ENCODE results near the gene GPR27.

GPR27 gene

DNA sequence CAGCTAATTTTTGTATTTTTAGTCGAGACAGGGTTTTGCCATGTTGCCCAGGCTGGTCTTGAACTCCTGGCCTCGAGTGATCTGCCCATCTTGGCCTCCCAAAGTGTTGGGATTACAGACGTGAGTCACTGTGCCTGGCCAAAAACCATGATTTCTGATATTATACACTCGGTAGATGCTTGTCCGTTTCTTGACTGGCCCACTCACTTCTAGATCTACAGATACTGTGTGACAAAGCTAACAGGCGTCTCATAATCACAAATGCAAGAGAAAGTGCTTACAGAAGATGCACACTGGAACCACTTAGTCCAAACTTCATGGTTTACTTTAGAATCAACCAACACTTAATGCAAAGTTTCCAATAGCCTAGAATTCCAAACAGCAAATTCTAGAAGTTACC lies 22.9 kb downstream of the GPR27 start:
- H3K27ac ChIP-seq (ENCODE audit: low read depth, low read length): no peak overlapping the region
- no peaks in the 10 kb centered on the region for H3K4me1 ChIP-seq (ENCODE audit: insufficient read depth, low read length)
- peaks cover 16 to 22% of the 10 kb centered on the region in 2 donors for H3K27me3 ChIP-seq (ENCODE audit: control insufficient read depth in 1 of 2, insufficient read depth in 2 of 2, low read length in 2 of 2)
- H3K9me3 ChIP-seq (ENCODE audit: low read length): no peaks in the 10 kb centered on the region
- no peak overlapping the region for H3K9ac ChIP-seq (ENCODE audit: low read length)
- no peaks in the 10 kb centered on the region for H3K36me3 ChIP-seq (ENCODE audit: insufficient read depth, low read length)
- H3K4me3 ChIP-seq (ENCODE audit: low read depth in 1 of 2, low read length in 2 of 2): no peak overlapping the region

- Histone ChIP-seq H3K4me3 (ENCODE audit: low read depth in 1 of 2, low read length in 2 of 2) (no peak overlapping the region), H3K4me1 (ENCODE audit: insufficient read depth, low read length) (no peaks in the 10 kb centered on the region), H3K9ac (ENCODE audit: low read length) (no peak overlapping the region), H3K27ac (ENCODE audit: low read depth, low read length) (no peak overlapping the region), H3K27me3 (ENCODE audit: control insufficient read depth in 1 of 2, insufficient read depth in 2 of 2, low read length in 2 of 2) (peaks cover 34 to 40% of the 10 kb centered on the region in 2 donors), H3K9me3 (ENCODE audit: low read length) (no peaks in the 10 kb centered on the region), H3K36me3 (ENCODE audit: insufficient read depth, low read length) (no peaks in the 10 kb centered on the region)
Observed at GRCh38 chr3:71778353-71778752, 24.7 kb downstream of the GPR27 start.

GRCh38 chr3:71779674-71780377 lies 26.2 kb downstream of the GPR27 start:
- Histone ChIP-seq H3K27ac (ENCODE audit: low read depth, low read length) (no peak overlapping the region), H3K4me1 (ENCODE audit: insufficient read depth, low read length) (peaks cover 8% of the 10 kb centered on the region), H3K27me3 (ENCODE audit: control insufficient read depth in 1 of 2, insufficient read depth in 2 of 2, low read length in 2 of 2) (peaks cover 47 to 55% of the 10 kb centered on the region in 2 donors), H3K9me3 (ENCODE audit: low read length) (no peaks in the 10 kb centered on the region), H3K4me3 (ENCODE audit: low read depth in 1 of 2, low read length in 2 of 2) (no peak overlapping the region), H3K9ac (ENCODE audit: low read length) (no peak overlapping the region), H3K36me3 (ENCODE audit: insufficient read depth, low read length) (no peaks in the 10 kb centered on the region)

GRCh38 chr3:71780430-71780829 lies 26.8 kb downstream of the GPR27 start:
- Histone ChIP-seq H3K27me3 (ENCODE audit: control insufficient read depth in 1 of 2, insufficient read depth in 2 of 2, low read length in 2 of 2) (peaks cover 49 to 59% of the 10 kb centered on the region in 2 donors), H3K9me3 (ENCODE audit: low read length) (no peaks in the 10 kb centered on the region), H3K27ac (ENCODE audit: low read depth, low read length) (no peak overlapping the region), H3K4me1 (ENCODE audit: insufficient read depth, low read length) (peaks cover 10% of the 10 kb centered on the region), H3K36me3 (ENCODE audit: insufficient read depth, low read length) (no peaks in the 10 kb centered on the region), H3K9ac (ENCODE audit: low read length) (no peak overlapping the region), H3K4me3 (ENCODE audit: low read depth in 1 of 2, low read length in 2 of 2) (no peak overlapping the region)

DNA sequence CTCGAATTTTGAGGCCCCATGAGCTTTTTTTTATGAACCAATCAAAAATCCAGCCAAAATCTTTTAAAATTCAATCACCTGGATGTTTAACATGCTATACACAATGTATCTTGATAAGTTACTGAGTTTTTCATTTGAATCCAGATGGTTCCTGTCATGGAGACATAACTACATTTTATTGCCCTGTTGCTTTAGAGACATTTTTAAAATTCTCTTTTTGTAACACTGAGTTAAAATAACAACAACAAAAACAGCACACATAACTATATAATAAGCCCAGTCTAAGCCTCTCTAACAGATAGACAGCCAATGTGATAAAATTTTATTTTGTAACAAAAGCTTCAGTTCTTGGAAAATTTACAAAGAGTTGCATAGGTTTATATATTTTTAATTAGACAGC lies 29.5 kb downstream of the GPR27 start:
- Histone ChIP-seq H3K9me3 (ENCODE audit: low read length) (no peaks in the 10 kb centered on the region), H3K27me3 (ENCODE audit: control insufficient read depth in 1 of 2, insufficient read depth in 2 of 2, low read length in 2 of 2) (peaks cover 54 to 67% of the 10 kb centered on the region in 2 donors), H3K27ac (ENCODE audit: low read depth, low read length) (no peak overlapping the region), H3K36me3 (ENCODE audit: insufficient read depth, low read length) (no peaks in the 10 kb centered on the region), H3K4me3 (ENCODE audit: low read depth in 1 of 2, low read length in 2 of 2) (no peak overlapping the region), H3K4me1 (ENCODE audit: insufficient read depth, low read length) (peaks cover 13% of the 10 kb centered on the region), H3K9ac (ENCODE audit: low read length) (no peak overlapping the region)

GRCh38 chr3:71784201-71784913 lies 30.7 kb downstream of the GPR27 start:
- Histone ChIP-seq H3K27ac (ENCODE audit: low read depth, low read length) (no peak overlapping the region), H3K4me1 (ENCODE audit: insufficient read depth, low read length) (peaks cover 13% of the 10 kb centered on the region)

DNA sequence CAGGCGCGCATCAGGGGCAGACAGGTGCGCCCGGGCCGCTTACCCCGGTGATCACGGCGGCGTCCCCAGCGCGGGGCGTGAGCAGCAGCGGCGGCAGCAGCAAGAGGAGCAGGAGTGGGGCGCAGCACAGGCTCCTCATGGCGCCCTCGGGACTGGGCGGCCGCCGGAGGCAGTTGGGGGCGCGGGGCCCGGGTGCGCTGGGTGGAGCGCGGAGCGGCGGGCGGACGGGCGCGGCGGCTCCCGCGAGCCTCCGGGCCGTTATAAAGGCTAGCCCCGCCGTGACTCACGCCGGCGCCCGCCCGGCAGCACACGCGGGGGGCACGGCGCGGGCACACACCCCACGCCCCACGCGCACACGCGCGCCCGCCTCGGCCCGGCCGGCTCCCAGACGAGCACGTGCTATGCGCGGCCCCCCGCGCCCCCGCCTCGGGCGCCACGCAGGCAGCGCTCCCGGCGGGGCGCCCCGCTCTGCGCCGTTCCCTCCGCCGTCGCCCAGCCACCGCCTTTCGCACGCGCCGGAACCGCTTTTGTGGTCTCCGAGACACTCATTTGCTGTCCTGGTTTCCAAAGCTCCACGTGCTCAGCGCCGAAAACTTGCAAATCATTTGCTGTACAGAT lies 31.4 kb downstream of the GPR27 start, which contains the start of gene PROK2:
Gene PROK2 (minus strand): TSS at position 235 of the 618 bp plus-strand sequence. CDS start 96 bp downstream, at position 139.
- H3K9me3 ChIP-seq (ENCODE audit: low read length): no peaks in the 10 kb centered on the region
- no peaks in the 10 kb centered on the region for H3K36me3 ChIP-seq (ENCODE audit: insufficient read depth, low read length)
- no peak within 1 kb of the TSS for H3K9ac ChIP-seq (ENCODE audit: low read length)
- H3K27ac ChIP-seq (ENCODE audit: low read depth, low read length): no peak within 1 kb of the TSS
- H3K27me3 ChIP-seq (ENCODE audit: control insufficient read depth in 1 of 2, insufficient read depth in 2 of 2, low read length in 2 of 2): peaks cover 51 to 57% of the 10 kb centered on the region in 2 donors
- H3K4me3 ChIP-seq (ENCODE audit: low read depth in 1 of 2, low read length in 2 of 2): peak within 1 kb of the TSS in 1 of 2 donors; percentile 31
- H3K4me1 ChIP-seq (ENCODE audit: insufficient read depth, low read length): peaks cover 13% of the 10 kb centered on the region

More at GRCh38 chr3:71784201-71784913, 30.7 kb downstream of the GPR27 start:
- H3K9me3 ChIP-seq (ENCODE audit: low read length): no peaks in the 10 kb centered on the region
- H3K4me3 ChIP-seq (ENCODE audit: low read depth in 1 of 2, low read length in 2 of 2): peak overlapping the region in 1 of 2 donors; percentile 31
- H3K9ac ChIP-seq (ENCODE audit: low read length): no peak overlapping the region
- H3K36me3 ChIP-seq (ENCODE audit: insufficient read depth, low read length): no peaks in the 10 kb centered on the region
- peaks cover 54 to 64% of the 10 kb centered on the region in 2 donors for H3K27me3 ChIP-seq (ENCODE audit: control insufficient read depth in 1 of 2, insufficient read depth in 2 of 2, low read length in 2 of 2)

DNA sequence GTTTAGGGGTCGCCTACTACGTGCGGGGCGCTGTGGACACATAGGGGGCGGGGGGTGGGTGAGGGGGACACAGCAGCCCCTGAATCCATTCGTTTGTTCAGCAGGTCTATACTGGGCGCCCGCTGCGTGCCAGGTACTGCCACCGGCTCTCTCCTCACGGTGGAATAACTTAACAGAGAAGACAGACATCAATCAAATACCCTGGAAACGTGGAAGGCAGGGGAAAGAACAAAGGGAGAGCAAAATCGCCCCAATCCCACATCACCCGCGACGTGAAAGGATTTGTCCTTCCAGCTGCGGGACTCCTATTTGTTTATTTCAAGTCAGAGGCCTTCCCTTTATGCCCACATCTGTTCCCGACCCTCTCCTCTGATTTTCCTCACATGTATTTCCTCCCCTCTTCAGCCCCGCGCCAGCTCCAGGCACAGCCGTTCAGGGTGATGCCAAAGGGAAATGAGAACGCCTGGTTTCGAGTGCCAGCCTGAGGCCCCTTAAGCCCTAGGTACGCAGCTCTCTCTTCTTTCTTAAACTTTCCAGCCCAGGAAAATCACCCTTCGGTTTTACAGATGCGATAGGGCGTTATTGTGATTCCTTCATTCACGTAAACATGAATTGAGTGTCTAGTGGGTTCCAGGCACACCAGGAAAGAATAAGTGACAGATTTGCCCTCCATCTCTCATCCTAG lies 32.0 kb downstream of the GPR27 start:
- Histone ChIP-seq H3K27me3 (ENCODE audit: control insufficient read depth in 1 of 2, insufficient read depth in 2 of 2, low read length in 2 of 2) (peaks cover 46 to 51% of the 10 kb centered on the region in 2 donors), H3K36me3 (ENCODE audit: insufficient read depth, low read length) (no peaks in the 10 kb centered on the region), H3K27ac (ENCODE audit: low read depth, low read length) (no peak overlapping the region)

GRCh38 chr3:71786217-71786549 lies 32.5 kb downstream of the GPR27 start:
- Histone ChIP-seq H3K9ac (ENCODE audit: low read length) (no peak overlapping the region), H3K27me3 (ENCODE audit: control insufficient read depth in 1 of 2, insufficient read depth in 2 of 2, low read length in 2 of 2) (peaks cover 41 to 48% of the 10 kb centered on the region in 2 donors), H3K4me1 (ENCODE audit: insufficient read depth, low read length) (peaks cover 13% of the 10 kb centered on the region), H3K36me3 (ENCODE audit: insufficient read depth, low read length) (no peaks in the 10 kb centered on the region), H3K27ac (ENCODE audit: low read depth, low read length) (no peak overlapping the region), H3K4me3 (ENCODE audit: low read depth in 1 of 2, low read length in 2 of 2) (no peak overlapping the region), H3K9me3 (ENCODE audit: low read length) (no peaks in the 10 kb centered on the region)

More for the DNA sequence above, 32.0 kb downstream of the GPR27 start:
- no peak overlapping the region for H3K9ac ChIP-seq (ENCODE audit: low read length)
- H3K9me3 ChIP-seq (ENCODE audit: low read length): no peaks in the 10 kb centered on the region
- no peak overlapping the region for H3K4me3 ChIP-seq (ENCODE audit: low read depth in 1 of 2, low read length in 2 of 2)
- H3K4me1 ChIP-seq (ENCODE audit: insufficient read depth, low read length): peaks cover 13% of the 10 kb centered on the region

DNA sequence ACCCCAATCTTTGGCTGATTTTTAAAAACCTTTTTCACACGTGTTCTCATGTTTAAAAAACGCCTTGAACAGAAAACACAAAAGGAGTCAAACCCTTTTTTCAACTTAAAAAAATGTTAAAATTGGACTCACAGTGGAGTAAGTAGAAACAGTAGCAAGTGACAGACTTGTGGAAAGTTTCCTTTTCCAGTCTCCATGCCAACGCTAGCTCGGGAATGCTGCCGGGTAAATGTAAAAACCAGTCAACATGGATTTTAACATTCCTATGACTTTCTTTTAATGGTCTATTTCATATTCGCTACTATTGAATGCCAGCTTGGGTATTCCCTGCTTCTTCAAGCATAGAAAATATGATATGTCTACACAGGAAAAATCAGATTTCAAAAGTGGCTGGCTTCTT lies 32.9 kb downstream of the GPR27 start:
- H3K9ac ChIP-seq (ENCODE audit: low read length): no peak overlapping the region
- H3K27ac ChIP-seq (ENCODE audit: low read depth, low read length): no peak overlapping the region
- H3K9me3 ChIP-seq (ENCODE audit: low read length): no peaks in the 10 kb centered on the region
- H3K4me1 ChIP-seq (ENCODE audit: insufficient read depth, low read length): peaks cover 13% of the 10 kb centered on the region
- H3K4me3 ChIP-seq (ENCODE audit: low read depth in 1 of 2, low read length in 2 of 2): no peak overlapping the region
- H3K27me3 ChIP-seq (ENCODE audit: control insufficient read depth in 1 of 2, insufficient read depth in 2 of 2, low read length in 2 of 2): peaks cover 38 to 45% of the 10 kb centered on the region in 2 donors
- no peaks in the 10 kb centered on the region for H3K36me3 ChIP-seq (ENCODE audit: insufficient read depth, low read length)

GRCh38 chr3:71787851-71788405 lies 34.3 kb downstream of the GPR27 start:
- Histone ChIP-seq H3K27me3 (ENCODE audit: control insufficient read depth in 1 of 2, insufficient read depth in 2 of 2, low read length in 2 of 2) (peaks cover 25 to 31% of the 10 kb centered on the region in 2 donors), H3K36me3 (ENCODE audit: insufficient read depth, low read length) (no peaks in the 10 kb centered on the region), H3K4me3 (ENCODE audit: low read depth in 1 of 2, low read length in 2 of 2) (no peak overlapping the region), H3K4me1 (ENCODE audit: insufficient read depth, low read length) (peaks cover 13% of the 10 kb centered on the region), H3K9ac (ENCODE audit: low read length) (no peak overlapping the region), H3K27ac (ENCODE audit: low read depth, low read length) (no peak overlapping the region), H3K9me3 (ENCODE audit: low read length) (no peaks in the 10 kb centered on the region)
